Measurements from ENCODE around the gene TUBGCP5.
"Not testable (repeated sequence)": the region's sequence is repeated elsewhere in the genome, so short reads cannot be mapped to it uniquely, and the experiment has no call there.

Gene TUBGCP5

DNA sequence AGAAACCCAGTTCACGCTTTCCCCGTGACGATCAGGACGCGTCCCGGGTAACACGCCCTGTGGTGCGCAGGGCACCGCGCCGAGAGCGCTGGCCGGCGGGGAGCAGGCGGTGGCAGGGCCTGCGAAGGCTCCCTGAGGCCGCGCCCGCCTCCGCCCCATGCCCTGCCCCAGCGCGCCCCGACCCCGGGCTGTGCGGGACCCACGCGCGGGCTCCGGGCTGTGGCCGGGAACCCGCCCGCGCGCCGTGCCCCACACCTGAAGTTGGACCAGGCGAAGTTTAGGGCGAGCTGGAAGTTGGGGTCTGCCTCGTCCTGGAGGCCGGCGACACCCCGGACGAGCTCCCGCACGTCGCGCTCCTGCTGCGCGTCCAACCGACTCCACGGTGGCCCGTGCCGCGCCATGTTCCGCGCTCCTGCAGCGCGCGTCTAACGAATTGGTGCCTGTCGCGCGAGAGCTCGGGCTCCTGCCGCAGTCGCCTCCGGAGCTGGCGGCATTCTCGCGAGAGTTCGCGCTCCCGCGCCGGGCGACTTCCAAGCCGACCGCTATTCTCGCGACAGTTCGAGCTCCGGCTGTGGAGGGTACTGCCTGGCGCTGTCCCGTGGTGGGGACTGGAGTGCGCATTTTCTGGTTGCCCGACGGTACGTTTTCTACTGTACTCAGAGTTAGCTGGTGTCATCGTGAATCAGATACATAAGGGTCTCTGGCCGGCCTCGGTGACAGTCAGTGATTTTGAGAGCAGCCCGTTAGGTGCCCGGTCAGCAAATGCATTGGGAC is at the start of gene TUBGCP5:
TUBGCP5 (minus strand) TSS at position 427 of the 774 bp plus-strand sequence; CDS start at position 401, 26 bp downstream.
- DNase-seq (ENCODE audit: low spot score): peak; percentile 86

DNA sequence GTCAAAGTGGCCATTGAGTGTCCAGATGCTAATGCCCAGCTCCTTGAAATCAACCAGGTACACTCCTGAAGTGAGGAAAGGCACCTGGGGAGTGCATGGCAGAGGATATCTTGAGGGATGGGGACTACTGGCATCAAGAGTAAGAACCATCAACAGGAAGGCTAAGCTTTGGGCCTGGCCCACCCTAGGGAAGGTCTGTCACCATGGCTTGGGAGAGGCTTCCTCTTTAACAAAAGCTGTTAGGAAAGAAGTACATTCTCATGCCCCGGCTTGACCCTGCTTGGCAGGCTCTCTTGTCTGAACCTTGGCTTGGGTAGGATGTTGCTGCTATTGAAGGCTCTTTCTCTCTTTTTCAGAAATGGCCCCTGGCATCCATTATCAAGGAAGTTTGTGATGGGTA is 43.7 kb upstream of the TUBGCP5 start:
- no peak for DNase-seq (ENCODE audit: low spot score)

GRCh38 chr15:23081996-23082737 is 42.8 kb upstream of the TUBGCP5 start:
- DNase-seq (ENCODE audit: low spot score): not testable (repeated sequence)

- DNase-seq (ENCODE audit: low spot score): peak; percentile 45
Measured at GRCh38 chr15:23081271-23081670, 41.9 kb upstream of the TUBGCP5 start.

GRCh38 chr15:23079766-23080165 is 40.4 kb upstream of the TUBGCP5 start:
- DNase-seq (ENCODE audit: low spot score): no peak

- DNase-seq (ENCODE audit: low spot score): no peak
Measured at GRCh38 chr15:23075927-23076326, 36.6 kb upstream of the TUBGCP5 start.

DNA sequence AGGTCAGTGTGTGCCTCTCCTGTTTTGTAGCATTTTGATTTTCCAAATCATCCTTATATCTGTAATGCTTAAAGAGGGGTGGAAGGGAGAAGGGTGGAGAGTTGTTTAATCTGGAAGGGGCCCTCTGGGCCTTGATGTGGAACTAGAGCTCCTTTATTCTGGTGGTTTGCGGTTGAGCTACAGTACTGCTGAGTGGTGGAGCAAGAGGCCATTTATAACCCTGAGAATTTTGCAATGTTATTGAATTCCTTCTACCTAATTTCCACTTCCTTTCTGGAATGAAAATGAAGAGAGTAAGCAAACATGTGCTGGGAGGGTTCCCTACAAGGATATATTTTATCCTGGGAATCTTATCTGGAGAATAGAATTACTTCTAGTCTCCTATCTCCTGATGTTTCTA is 35.3 kb upstream of the TUBGCP5 start:
- peak; percentile 51 for DNase-seq (ENCODE audit: low spot score)

DNA sequence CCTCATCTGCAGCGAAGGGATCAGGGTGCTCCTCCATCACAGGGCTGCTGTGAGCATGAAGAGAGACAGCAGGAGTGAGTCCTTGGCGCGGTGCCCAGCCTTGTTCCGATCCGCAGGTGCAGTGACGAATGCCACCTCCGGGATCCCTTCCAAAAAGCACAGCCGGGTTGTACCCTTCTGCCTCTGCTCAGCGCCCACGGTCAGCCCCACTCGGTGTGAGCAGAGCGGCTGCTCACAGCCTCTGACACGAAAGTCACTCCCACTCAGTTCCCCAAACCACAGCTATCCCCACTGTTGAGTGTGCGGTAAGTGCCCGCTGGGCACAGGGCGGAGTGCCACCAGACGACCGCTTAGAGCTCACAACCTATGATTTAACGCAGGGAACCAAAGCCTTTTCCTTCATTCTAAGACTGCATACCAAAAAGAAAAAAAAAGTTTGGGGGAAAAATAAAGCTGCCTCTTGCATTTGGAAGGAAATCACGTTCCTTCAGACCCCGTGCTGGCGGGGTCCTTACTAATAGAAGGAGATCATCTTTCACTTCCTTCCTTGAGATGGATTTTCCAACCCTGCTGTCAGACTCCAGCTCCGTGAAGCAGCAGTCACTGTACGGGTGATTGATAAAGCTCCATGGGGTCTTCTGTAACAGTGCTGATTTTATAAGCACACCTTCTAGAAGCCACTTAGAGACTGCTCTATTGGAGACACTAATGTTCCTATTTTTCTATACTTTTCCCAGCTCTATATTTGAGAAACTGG is 34.7 kb upstream of the TUBGCP5 start:
- peak; percentile 9 for DNase-seq (ENCODE audit: low spot score)

GRCh38 chr15:23072633-23073032 is 33.3 kb upstream of the TUBGCP5 start:
- DNase-seq (ENCODE audit: low spot score): no peak

DNA sequence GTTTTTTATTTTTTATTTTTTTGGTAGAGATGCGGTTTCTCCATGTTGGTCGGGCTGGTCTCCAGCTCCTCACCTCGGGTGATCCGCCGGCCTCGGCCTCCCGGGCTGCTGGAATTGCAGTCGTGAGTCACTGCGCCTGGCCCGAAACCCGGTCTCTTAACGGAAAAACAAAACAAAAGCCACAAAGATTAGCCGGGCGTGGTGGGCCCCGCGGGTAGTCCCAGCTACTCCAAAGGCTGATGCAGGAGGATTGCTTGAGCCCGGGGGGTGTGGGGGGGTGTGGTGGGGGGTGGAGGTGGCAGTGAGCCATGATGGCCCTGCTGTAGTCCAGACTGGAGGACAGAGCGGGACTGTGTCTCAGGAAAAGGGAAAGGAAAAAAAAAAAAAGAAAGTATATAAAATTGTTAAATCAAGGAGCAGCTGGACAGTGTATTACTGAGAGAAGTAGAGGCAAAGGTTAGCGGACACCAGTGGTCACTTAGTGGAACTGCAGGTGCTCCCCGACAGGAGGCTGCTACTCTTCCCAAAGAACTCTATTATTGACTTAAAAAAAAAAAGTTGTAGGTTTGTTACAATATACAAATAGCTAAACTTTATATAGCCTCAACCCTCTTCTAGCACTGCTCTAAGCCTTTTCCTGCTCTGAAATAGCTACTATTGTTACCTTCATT is 30.3 kb upstream of the TUBGCP5 start:
- DNase-seq (ENCODE audit: low spot score): no peak

DNA sequence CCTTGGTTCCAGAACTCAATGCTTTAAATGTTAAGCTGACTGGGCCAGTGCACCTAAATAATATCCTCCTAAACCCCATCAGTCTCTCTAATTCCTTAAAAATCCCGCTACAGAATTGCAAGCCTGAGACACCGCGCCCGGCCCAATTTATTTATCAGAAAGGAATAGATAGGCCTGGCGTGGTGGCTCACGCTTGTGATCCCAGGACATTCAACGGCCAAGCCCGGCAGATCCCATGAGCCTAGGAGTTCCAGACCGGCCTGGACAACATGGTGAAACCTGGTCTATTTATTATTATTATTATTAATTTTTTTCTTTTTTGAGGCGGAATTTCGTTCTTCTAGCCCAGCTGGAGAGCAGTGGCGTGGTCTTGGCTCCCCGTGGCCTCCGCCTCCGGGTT is 28.0 kb upstream of the TUBGCP5 start:
- no peak for DNase-seq (ENCODE audit: low spot score)

DNA sequence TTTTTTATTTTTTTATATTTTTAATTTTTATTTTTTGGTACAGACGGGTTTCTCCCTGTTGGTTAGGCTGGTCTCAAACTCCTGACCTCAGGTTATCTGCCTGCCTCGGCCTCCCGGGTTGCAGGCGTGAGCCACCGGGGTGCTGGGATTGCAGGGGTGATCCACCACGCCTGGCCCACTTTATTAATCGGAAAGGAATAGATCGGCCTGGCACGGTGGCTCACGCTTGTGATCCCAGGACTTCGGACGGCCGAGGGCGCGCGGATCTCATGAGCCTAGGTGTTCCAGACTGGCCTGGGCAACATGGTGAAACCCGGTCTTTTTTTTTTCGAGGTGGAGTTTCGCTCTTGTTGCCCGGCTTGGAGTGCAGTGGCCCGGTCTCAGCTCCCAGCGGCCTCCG is 26.5 kb upstream of the TUBGCP5 start:
- DNase-seq (ENCODE audit: low spot score): no peak

DNA sequence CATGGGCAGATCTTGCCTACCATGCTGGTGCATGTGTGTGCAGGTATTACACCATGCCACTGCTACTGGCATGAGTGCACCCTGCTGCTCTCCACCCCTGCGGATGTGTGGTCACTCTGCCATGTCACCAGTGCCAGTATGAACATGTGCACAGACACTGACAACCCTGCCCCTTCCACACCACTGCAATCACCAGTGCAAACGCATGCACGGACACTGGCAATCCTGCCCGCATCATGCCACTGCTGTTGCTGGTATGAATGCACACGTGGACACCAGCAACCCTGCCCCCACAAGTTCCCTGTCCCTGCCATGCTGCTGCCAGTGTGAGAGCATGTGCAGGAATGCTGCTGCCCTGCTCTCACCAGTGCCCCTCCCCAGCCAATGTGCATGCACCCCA is 24.8 kb upstream of the TUBGCP5 start:
- DNase-seq (ENCODE audit: low spot score): no peak

DNA sequence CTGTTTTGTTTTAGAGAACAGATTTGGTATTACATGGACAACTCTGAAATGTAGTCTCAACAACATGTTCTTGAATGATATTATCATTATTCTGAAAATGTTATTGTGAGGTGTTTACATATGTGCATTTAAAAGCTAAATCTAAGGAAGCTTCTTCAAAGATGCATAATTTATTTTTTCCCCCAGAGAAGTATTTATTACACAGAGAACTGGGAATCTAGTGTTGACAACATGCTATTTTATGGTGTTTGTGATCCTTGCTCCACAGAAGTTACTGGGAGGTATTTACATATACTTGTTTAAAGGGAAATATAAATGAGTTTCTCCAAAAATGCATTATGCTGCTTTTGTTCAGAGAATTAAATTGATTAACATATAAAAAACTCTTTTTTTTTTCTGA is 18.3 kb upstream of the TUBGCP5 start:
- no peak for DNase-seq (ENCODE audit: low spot score)

- no peak for DNase-seq (ENCODE audit: low spot score)
Measured at GRCh38 chr15:23055316-23055715, 15.9 kb upstream of the TUBGCP5 start.

DNA sequence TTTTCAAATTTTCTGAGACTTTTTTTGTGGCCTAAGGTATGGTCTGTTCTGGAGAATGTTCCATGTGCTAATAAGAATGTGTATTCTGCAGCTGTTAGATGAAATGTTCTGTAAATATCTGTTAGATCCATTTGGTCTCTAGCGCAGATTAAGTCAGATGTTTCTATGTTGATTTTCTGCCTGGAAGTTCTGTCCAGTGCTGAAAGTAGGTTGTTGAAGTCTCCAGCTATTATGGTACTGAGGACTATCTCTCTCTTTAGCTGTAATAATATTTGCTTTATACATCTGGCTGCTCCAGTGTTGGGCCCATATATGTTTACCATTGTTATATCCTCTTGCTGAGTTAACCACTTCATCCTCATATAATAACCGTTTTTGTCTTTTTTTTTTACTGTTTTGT is 13.2 kb upstream of the TUBGCP5 start:
- no peak for DNase-seq (ENCODE audit: low spot score)

GRCh38 chr15:23050708-23051107 is 11.3 kb upstream of the TUBGCP5 start:
- DNase-seq (ENCODE audit: low spot score): no peak

GRCh38 chr15:23049984-23050628 is 10.7 kb upstream of the TUBGCP5 start:
- DNase-seq (ENCODE audit: low spot score): no peak

GRCh38 chr15:23048572-23049282 is 9.4 kb upstream of the TUBGCP5 start:
- not testable (repeated sequence) for DNase-seq (ENCODE audit: low spot score)

DNA sequence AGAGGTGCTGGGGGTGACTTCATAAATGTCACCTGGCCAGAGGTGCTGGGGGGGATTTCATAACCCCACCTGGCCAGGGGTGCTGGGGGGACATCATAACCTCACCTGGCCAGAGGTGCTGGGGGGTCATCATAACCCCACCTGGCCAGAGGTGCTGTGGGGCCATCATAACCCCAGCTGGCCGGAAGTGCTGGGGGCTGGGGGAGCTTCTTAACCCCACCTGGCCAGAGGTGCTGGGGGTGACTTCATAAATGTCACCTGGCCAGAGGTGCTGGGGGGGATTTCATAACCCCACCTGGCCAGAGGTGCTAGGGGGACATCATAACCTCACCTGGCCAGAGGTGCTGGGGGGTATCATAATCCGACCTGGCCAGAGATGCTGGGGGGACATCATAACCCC is 4.6 kb upstream of the TUBGCP5 start:
- not testable (repeated sequence) for DNase-seq (ENCODE audit: low spot score)

GRCh38 chr15:23043535-23043934 is 4.2 kb upstream of the TUBGCP5 start:
- not testable (repeated sequence) for DNase-seq (ENCODE audit: low spot score)

All from pons (tissue), 1 donor.